KOPT-K1 (cell line): ENCODE measurements around the gene BUD31.
"Not testable (repeated sequence)": the region's sequence is repeated elsewhere in the genome, so short reads cannot be mapped to it uniquely, and the experiment has no call there.

ENCODE experiments used
- H3K27ac ChIP-seq: fragments of 200-600 bp; sonication (generic); 2 replicates; pipeline ENCODE4 v1.5.1; 2016; ENCODE audit warnings: antibody characterized with exemption, mild to moderate bottlenecking, low read depth, low read length; ENCODE audit not compliant: poor library complexity, severe bottlenecking
- H3K36me3 ChIP-seq: fragments of 200-600 bp; sonication (generic); 2 replicates; pipeline ENCODE4 v1.5.1; 2017; ENCODE audit warnings: antibody characterized with exemption, mild to moderate bottlenecking, low read length, moderate library complexity; ENCODE audit not compliant: insufficient read depth
- H3K9me3 ChIP-seq: fragments of 200-600 bp; sonication (generic); 2 replicates; pipeline ENCODE4 v1.5.1; 2017; ENCODE audit warnings: antibody characterized with exemption, low read length, mild to moderate bottlenecking; ENCODE audit not compliant: insufficient read depth, poor library complexity, severe bottlenecking

Gene BUD31

DNA sequence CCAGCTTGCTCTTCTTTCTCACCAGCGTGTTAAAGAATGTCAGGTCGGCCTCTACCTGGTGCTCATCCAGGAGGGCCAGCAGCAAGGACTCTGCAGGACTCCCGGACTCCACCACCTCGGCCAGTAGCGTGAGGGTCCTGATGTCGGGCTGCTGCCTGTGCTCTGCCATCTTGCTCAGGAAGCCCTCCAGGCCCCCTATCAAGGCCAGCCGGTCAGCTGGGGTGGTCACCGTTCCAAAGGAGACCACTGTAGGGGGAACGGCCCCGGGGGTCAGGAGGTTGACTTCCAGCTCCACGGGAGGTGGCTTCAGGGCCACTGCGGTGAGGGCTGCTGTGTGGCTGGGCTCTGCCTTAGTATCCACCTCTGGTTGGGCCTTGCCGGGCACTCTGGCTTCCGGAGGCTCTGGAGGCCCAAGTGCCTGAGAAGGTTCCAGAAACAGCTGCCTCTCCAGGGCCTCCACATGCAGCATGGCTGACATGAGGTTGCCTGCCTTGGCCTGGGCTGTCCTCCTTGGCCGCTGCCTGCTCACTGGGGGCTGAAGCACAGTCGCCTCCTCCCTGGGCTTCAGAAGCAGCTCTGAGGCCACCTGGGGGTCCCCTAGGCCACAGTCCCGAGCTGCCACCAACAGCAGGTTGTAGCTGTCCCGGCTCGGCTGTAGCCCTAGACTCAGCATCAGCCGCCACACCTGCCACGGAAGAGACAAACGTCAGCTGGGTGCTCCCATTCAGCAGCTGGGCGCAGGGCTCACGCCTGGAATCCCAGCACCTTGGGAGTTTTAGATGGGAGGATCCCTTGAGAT, 16.4 kb downstream of the BUD31 start:
- H3K27ac ChIP-seq: no peak overlapping the region
- H3K9me3 ChIP-seq: no peaks in the 10 kb centered on the region
- H3K36me3 ChIP-seq: peaks cover 80% of the 10 kb centered on the region

DNA sequence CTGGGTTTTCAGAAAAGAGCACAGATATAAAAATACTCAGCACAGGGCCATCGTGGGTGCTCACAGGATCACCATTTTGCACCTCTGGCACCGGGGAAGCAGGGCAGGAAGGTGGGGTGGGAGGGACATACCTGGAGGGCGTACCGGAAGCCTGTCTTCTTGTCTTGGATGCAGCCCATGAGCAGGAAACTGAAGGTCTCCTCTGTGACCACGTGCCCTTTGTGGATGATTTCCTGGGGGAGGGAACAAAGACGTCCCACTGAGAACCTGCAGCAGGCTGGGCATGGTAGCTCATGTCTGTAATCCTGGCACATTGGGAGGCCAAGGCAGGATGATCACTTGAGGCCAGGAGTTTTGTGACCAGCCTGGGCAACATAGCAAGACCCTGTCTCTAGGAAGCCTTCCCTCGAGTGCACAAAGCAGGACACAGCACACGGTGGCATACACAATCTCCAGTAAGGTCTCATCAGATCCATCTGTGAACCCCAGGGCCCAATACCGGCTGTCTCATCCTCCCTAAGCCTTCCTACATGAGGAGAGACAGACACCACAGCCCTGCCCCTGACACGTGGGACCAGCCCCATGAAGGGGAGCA, 20.3 kb downstream of the BUD31 start:
- H3K9me3 ChIP-seq: no peaks in the 10 kb centered on the region
- peak overlapping the region; percentile 37 for H3K27ac ChIP-seq
- peaks cover 72% of the 10 kb centered on the region for H3K36me3 ChIP-seq

DNA sequence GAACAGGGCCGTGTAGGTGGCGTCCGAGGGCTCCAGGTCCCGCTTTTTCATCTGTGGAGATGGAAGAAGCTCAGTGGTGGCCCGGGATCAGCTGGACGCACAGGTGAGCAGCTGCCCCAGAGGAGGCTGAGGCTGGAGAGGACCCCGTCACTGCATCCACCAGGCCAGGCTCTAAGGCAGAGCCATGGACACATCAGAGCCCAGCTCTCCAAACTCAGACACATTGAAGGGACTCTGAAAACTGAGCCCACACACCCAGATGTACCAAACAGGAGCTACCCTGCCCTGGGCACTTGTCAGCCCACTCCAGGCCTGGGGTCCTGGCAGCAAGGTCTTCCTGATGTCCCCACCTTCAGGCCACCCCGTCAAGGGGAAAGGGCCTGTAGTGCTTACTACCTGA, 21.0 kb downstream of the BUD31 start:
- Histone ChIP-seq H3K27ac (peak overlapping the region; percentile 37), H3K36me3 (peaks cover 72% of the 10 kb centered on the region), H3K9me3 (no peaks in the 10 kb centered on the region)

DNA sequence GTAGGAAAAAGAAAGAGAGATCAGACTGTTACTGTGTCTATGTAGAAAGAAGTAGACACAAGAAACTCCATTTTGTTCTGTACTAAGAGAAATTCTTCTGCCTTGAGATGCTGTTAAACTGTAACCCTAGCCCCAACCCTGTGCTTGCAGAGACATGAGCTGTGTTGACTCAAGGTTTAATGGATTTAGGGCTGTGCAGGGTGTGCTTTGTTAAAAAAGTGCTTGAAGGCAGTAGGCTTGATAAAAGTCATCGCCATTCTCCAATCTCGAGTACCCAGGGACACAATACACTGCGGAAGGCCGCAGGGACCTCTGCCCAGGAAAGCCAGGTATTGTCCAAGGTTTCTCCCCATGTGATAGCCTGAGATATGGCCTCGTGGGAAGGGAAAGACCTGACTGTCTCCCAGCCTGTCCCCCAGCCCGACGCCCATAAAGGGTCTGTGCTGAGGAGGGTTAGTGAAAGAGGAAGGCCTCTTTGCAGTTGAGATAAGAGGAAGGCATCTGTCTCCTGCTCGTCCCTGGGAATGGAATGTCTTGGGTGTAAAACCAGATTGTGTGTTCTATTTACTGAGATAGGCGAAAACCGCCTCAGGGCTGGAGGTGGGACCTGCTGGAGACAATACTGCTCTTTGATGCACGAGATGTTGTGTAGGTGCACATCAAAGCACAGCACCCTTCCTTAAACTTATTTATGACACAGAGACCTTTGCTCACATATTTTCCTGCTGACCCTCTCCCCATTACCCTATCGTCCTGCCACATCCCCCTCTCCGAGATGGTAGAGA, 23.2 kb downstream of the BUD31 start:
- not testable (repeated sequence) for H3K9me3 ChIP-seq, H3K27ac ChIP-seq
- H3K36me3 ChIP-seq: peaks cover 63% of the 10 kb centered on the region

DNA sequence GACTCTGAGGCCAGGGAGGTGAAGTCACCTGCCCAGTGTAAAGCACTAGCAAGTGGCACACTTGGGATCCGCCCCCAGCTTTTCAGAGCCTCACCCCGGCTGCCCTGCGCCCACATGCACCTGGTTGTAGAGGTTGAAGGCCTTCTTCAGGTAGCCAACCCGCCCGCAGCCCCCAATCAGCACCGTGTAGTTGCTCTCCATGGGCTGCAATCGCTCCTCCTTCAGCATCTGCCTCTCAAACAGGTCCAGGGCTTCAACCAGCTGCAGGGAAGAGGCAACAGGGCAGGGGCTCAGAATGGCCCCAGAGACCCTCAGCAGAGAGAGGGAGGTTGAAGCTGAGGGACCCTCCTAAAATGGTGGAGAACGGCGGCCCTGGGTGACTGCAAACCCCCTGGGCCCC, 24.4 kb downstream of the BUD31 start:
- Histone ChIP-seq H3K36me3 (peaks cover 63% of the 10 kb centered on the region), H3K27ac (no peak overlapping the region), H3K9me3 (no peaks in the 10 kb centered on the region)

DNA sequence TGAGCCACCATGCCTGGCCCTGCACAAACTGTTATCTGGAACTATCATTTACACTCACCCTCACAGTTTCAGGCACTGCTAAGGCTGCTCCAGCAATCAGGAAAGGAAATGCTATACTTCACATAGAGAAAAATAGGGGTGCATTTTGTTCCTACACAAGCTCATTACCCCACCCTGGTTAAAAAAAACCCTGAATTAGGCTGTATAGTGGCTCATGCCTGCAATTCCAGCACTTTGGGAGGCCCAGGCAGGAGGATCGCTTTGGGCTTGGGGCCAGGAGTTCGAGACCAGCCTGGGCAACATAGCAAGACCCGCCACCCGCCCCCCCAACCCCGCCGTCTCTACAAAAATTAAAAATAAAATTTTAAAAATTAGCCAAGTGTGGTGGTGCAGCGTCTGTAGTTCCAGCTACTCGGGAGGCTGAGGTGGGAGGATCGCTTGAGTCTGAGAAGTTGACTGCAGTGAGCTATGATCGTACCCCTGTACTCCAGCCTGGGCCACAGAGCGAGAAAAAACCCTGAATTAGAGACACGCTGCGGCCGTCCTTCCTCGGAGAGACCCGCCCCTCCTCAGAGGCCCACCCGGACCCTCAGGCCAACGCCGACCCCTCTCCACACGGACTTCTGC, 29.3 kb downstream of the BUD31 start:
- Histone ChIP-seq H3K27ac (peak overlapping the region; percentile 82), H3K9me3 (no peaks in the 10 kb centered on the region), H3K36me3 (peaks cover 48% of the 10 kb centered on the region)

DNA sequence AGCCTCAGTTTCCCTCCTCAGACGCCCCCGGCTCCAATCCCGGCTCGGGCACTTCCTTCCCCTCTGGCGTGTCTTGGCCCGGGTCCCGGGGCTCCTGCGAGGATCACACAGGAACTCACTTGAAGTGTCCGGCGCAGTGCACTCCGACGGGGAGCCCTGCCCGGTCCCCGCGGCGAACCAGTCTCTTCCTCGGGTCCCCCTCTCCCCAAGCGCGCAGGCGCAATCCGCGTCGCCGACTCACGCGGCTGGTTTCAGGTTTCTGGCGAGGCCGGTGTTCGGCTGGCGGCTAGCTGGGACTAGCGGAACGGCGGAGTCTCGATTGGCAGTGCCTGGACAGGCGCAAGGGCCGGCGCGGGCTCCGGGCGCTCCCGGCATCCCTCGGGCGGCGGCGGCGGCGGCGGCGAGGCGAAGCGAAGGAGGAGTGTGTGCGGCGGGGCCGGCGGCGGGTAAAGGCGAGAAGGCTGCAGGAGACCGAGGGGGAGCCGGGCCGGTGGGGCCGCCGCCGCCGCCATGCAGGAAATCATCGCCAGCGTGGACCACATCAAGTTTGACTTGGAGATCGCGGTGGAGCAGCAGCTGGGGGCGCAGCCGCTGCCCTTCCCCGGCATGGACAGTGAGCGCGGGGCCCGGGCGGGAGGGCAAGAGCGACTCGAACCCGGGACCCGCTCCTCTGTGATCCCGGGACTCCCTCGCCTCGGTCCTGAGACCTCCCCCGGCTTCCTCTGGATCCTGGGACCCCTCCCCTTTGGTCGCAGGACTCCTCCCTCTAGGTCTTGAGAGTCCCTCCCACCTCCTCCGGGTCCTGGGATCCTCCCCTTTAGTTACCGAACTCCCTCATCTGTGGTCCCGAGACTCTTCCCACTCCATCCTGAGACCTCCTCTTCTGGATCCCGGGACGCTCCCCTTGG, 30.1 kb downstream of the BUD31 start, which contains the start of the genes CPSF4 and PTCD1:
Gene CPSF4, plus strand, starts transcription at position 371 of the 908 bp plus-strand sequence. Its CDS starts 140 bp downstream, at position 511.
Gene PTCD1, minus strand, starts transcription at position 226 of the 908 bp plus-strand sequence. CDS start 3,556 bp downstream, outside the sequence.
- peak within 1 kb of the TSS; percentile 82 for H3K27ac ChIP-seq
- H3K36me3 ChIP-seq: peaks cover 48% of the 10 kb centered on the region
- no peaks in the 10 kb centered on the region for H3K9me3 ChIP-seq

DNA sequence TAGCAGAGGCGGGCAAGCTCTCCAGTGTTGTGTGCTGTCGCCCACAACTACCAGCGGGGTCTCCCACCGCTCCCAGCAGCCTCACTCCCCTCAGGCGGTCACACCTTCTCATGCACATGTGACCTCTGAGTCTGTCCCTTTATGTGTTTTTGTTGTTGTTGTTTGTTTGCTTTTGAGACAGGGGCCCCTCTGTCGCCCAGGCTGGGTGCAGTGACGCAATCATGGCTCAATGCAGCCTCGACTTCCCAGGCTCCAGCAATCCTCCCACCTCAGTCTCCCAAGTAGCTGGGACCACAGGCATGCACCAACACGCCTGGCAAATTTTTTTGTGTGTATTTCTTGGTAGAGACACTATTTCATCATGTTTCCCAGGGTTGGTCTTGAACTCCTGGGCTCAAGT, 31.4 kb downstream of the BUD31 start:
- Histone ChIP-seq H3K36me3 (peaks cover 48% of the 10 kb centered on the region), H3K9me3 (no peaks in the 10 kb centered on the region), H3K27ac (no peak overlapping the region)

DNA sequence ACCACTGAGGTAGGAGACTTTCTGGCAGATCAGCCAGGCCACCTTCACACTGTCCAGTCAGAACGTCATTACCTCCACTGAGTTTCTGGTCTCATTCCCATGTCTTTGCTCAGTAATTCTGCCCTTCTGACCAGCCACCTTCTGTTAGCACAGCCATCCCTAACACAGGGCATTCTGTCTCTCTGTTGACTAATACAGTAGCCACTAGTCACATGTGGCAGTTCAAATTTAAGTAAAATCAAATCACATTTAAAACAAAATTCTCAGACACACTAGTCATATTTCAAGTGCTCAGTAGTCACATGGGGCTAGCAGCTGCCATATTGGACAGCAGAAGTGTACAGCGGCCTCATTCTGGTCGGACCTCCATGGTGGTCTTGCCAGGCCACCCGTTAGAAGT, 37.3 kb downstream of the BUD31 start:
- H3K27ac ChIP-seq: no peak overlapping the region
- H3K36me3 ChIP-seq: peaks cover 99% of the 10 kb centered on the region
- no peaks in the 10 kb centered on the region for H3K9me3 ChIP-seq

DNA sequence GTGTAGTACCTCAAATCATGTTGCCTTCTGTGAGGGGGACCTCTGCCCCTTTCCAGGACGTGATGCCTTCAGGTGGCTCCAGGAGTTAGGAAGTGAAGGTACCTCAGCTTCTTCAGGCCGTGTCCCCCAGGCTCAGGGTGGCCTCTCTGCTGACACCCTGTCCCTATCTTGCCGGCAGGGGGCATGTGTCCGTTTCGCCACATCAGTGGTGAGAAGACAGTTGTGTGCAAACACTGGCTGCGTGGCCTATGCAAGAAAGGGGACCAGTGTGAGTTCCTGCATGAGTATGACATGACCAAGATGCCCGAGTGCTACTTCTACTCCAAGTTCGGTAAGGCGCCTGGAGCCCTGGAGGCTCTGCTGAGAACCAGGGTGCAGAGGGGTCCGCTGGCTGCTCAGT, 39.2 kb downstream of the BUD31 start:
- Histone ChIP-seq H3K27ac (no peak overlapping the region), H3K36me3 (peaks cover 99% of the 10 kb centered on the region), H3K9me3 (no peaks in the 10 kb centered on the region)

DNA sequence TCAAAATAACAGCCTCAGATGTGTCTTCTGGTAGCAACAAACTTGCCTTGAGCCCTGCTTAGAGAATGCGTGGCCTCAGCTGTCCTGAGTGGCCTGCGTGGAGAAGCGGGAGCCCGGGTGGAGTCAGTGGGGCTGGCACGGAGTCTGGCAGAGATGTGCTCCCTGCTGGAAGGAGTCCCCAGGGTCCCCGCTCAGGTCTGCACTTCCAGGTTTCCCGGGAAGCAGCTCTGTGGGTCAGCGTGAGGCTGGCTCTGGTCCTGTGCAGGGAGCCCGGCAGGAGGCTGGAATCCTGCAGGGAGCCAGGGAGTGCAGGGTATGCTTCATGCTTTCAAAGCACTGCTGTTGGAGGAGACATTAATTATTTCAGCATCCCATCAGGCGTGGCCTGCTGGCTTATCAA, 40.1 kb downstream of the BUD31 start:
- peaks cover 99% of the 10 kb centered on the region for H3K36me3 ChIP-seq
- no peaks in the 10 kb centered on the region for H3K9me3 ChIP-seq
- no peak overlapping the region for H3K27ac ChIP-seq

DNA sequence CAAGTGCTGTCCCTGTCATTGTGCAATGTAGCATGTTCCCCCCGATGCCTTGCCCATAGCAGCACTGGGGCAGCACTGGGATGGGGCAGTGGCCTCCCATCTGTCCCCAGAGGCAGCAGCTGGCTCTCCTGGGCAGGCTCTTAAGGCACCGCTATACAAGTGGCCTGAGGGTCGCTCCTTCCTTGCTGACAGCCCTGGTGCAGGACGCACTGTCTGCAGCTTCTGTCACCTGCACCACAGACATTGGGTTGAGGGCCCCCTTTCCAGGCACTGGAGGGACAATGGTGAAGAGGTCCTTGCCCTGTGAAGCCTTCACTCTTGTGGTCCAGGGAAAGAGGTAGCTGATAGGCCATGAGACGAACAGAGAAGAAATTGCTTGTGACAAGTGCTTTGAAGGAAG, 40.6 kb downstream of the BUD31 start:
- no peak overlapping the region for H3K27ac ChIP-seq
- peaks cover 99% of the 10 kb centered on the region for H3K36me3 ChIP-seq
- no peaks in the 10 kb centered on the region for H3K9me3 ChIP-seq

DNA sequence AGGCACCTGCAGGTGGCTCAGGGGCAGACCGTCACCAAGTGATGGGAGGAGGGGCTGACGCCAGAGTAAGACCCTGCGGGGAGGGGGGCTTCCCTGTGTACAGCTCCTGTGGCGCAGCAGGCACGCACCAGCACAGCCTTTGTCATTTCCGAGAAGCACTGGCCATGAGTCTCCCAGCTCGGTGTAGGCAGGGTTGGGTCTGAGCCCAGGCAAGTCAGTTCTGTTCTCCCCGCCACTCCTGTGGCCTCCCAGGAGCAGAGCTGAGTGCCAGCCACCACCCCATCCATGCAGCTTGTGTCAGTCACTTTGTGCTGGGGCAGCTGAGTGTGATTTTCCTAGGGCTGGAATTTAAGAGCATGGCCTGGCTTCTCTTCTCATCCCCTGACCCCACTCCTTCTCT, 43.2 kb downstream of the BUD31 start:
- Histone ChIP-seq H3K27ac (no peak overlapping the region), H3K36me3 (peaks cover 100% of the 10 kb centered on the region), H3K9me3 (no peaks in the 10 kb centered on the region)

DNA sequence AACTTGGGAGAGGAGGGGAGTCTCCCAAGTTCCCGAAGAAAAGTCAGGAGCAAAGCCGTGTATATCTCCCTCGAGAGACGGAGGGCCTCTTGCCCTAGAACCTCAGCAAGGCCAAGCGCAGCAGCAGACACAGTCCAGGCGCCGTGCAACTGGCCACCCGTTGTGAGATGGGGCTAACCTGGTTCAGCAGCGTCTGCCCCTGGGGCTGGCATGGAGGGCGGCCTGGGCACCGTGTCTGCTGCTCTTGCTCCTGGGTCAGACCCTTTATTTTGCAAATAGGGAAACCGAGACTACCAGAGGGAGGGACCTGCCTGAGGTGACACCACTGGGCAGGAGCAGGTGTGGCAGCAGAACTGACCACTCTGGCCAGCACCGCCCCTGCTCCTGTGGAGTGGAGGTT, 43.8 kb downstream of the BUD31 start:
- H3K27ac ChIP-seq: no peak overlapping the region
- H3K9me3 ChIP-seq: no peaks in the 10 kb centered on the region
- peaks cover 100% of the 10 kb centered on the region for H3K36me3 ChIP-seq
